H1 (cell line): ENCODE data around the gene CASP9. TPM values are rescaled to one million over a fixed set of nuclear protein-coding genes. Genes with fewer than 3 reads are reported as not detected.

Experiments
- CHD7 ChIP-seq: fragments of 300-600 bp; sonication (generic); IDR thresholded peaks from 2 replicates; pipeline ENCODE4 v1.7.1; 2012; ENCODE audit warnings: low read length, moderate library complexity, mild to moderate bottlenecking, inconsistent platforms; ENCODE audit not compliant: insufficient replicate concordance
- polyA plus RNA-seq, 7 experiments: library from polyadenylated mRNA; depleted of rRNA in 3 of 7; stranded (reverse) in 5 of 7; unstranded in 2 of 7; fragments of >200 nt in 5 of 7; fragments of 200-250 nt in 2 of 7; gene quantifications; 1 replicate in 5 of 7; 2 replicates in 1 of 7; 4 replicates in 1 of 7; pipeline versions ENCODE4 v1.2.1 to v1.2.3, GENCODE V29; 2011 to 2013; ENCODE audit warnings: missing spikeins in 2 of 7, mixed read lengths in 2 of 7
- total RNA-seq: library from RNA; stranded (reverse); fragmentation: NEBNext Ultra II Directional; extraction: Animal tissue kit (Norgen Biotek cat#: 25700); gene quantifications from 2 replicates; pipeline ENCODE4 v1.2.1, GENCODE V29; 2021

Gene CASP9
- total and polyA plus RNA-seq, 2 of the 8 experiments (the other 6 are each of a cell fraction or from before 2014, with no cell fraction given), result 14.8 to 36.3 TPM

GRCh38 chr1:15475752-15476314 is 48.2 kb downstream of the CASP9 start, which contains the start of gene CELA2B (continued):
- TF ChIP-seq CHD7, result no peak
